Peyer's patch (tissue), 4 donors: ENCODE data around the gene TSSK6.

ENCODE experiments used
- CTCF ChIP-seq, 6 experiments: fragments of 450-650 bp in 4 of 6; fragments of 200-600 bp in 2 of 6; sonication (generic) in 1 of 6; IDR thresholded peaks; one replicate each; pipeline ENCODE4 v1.5.1; 2017 to 2019; ENCODE audit warnings: antibody characterized with exemption in 6 of 6, mild to moderate bottlenecking in 3 of 6, moderate library complexity in 1 of 6
- POLR2A ChIP-seq, 2 donors: fragments of 450-650 bp; IDR thresholded peaks; one replicate each; pipeline ENCODE4 v1.5.1; 2017; ENCODE audit warnings: antibody characterized with exemption in 2 of 2, mild to moderate bottlenecking in 2 of 2, moderate library complexity in 2 of 2

GRCh38 chr19:19508217-19508616 lies 7.1 kb downstream of the TSSK6 start:
- TF ChIP-seq CTCF (IDR thresholded peaks at IDR 0.05) (no peak), POLR2A (IDR thresholded peaks at IDR 0.05) (no peak)
